ENCODE measurements around the gene OR2M7.
"Not testable (repeated sequence)": the region's sequence is repeated elsewhere in the genome, so short reads cannot be mapped to it uniquely, and the experiment has no call there.

Gene OR2M7

GRCh38 chr1:248324468-248324867, at the start of gene OR2M7:
Gene OR2M7 (minus strand): TSS chr1:248324568. CDS start chr1:248324568, 0 bp downstream.
- DNase-seq (ENCODE audit: low read depth in 3 of 3): no peak

GRCh38 chr1:248373761-248374160, 49.4 kb upstream of the OR2M7 start:
- no peak for DNase-seq (ENCODE audit: low read depth in 3 of 3)

- DNase-seq (ENCODE audit: low read depth in 3 of 3): no peak
Observed at GRCh38 chr1:248372394-248372793, 48.0 kb upstream of the OR2M7 start.

GRCh38 chr1:248366609-248367008, 42.2 kb upstream of the OR2M7 start:
- no peak for DNase-seq (ENCODE audit: low read depth in 3 of 3)

- DNase-seq (ENCODE audit: low read depth in 3 of 3): no peak
Observed at GRCh38 chr1:248361121-248361715, 36.9 kb upstream of the OR2M7 start, which contains the start of gene OR2T4. Gene OR2T4 (plus strand): TSS chr1:248361665. CDS start chr1:248361665, 0 bp downstream.

GRCh38 chr1:248359415-248359814, 35.0 kb upstream of the OR2M7 start:
- no peak for DNase-seq (ENCODE audit: low read depth in 3 of 3)

- DNase-seq (ENCODE audit: low read depth in 3 of 3): no peak
Observed at GRCh38 chr1:248348475-248348874, 24.1 kb upstream of the OR2M7 start, which contains the start of gene OR14C36. Gene OR14C36 (plus strand): TSS chr1:248348775. CDS start chr1:248348775, 0 bp downstream.

GRCh38 chr1:248343451-248343850, 19.1 kb upstream of the OR2M7 start:
- DNase-seq (ENCODE audit: low read depth in 3 of 3): no peak

- no peak for DNase-seq (ENCODE audit: low read depth in 3 of 3)
Observed at GRCh38 chr1:248316796-248317195, 7.6 kb downstream of the OR2M7 start.

GRCh38 chr1:248306740-248307139, 17.6 kb downstream of the OR2M7 start:
- not testable (repeated sequence) for DNase-seq (ENCODE audit: low read depth in 3 of 3)

- no peak for DNase-seq (ENCODE audit: low read depth in 3 of 3)
Observed at GRCh38 chr1:248306103-248306502, 18.3 kb downstream of the OR2M7 start.

- not testable (repeated sequence) for DNase-seq (ENCODE audit: low read depth in 3 of 3)
Observed at GRCh38 chr1:248305672-248306071, 18.7 kb downstream of the OR2M7 start.

GRCh38 chr1:248303324-248303723, 21.0 kb downstream of the OR2M7 start, which contains the start of gene OR2T12:
Gene OR2T12 (minus strand): TSS chr1:248303424. CDS start chr1:248295578, 7,846 bp downstream.
- no peak for DNase-seq (ENCODE audit: low read depth in 3 of 3)

- DNase-seq (ENCODE audit: low read depth in 3 of 3): no peak
Observed at GRCh38 chr1:248288391-248288790, 36.0 kb downstream of the OR2M7 start.

GRCh38 chr1:248277876-248278275, 46.5 kb downstream of the OR2M7 start, which contains the start of gene OR2T33:
Gene OR2T33 (minus strand): TSS chr1:248277976. CDS start chr1:248273814, 4,162 bp downstream.
- DNase-seq (ENCODE audit: low read depth in 3 of 3): no peak

Measured in stimulated activated CD4-positive, alpha-beta T cell treated with anti-CD3 and anti-CD28 coated beads, TNF-alpha, amount 100 ng/mL, for 4 hours (primary cell).